NCI-H460 (cell line): ENCODE data around the gene TBC1D22A. TPM values are rescaled to one million over a fixed set of nuclear protein-coding genes. Genes with fewer than 3 reads are reported as not detected.
"Not testable (repeated sequence)": the region's sequence is repeated elsewhere in the genome, so short reads cannot be mapped to it uniquely, and the experiment has no call there.

Experiments used
- DNase-seq: peaks from one replicate; pipeline ENCODE4 v3.0.0-alpha.2; 2016; ENCODE audit warnings: low read depth; ENCODE audit errors: extremely low read depth
- total RNA-seq: library from RNA; depleted of rRNA; stranded (reverse); fragments of >200 nt; shearing (Covaris generic); gene quantifications from 2 replicates; pipeline ENCODE4 v1.2.3, GENCODE V29; 2014

Gene TBC1D22A
- total RNA-seq, 1 experiment from 2014 or later = 8.7 TPM

DNA sequence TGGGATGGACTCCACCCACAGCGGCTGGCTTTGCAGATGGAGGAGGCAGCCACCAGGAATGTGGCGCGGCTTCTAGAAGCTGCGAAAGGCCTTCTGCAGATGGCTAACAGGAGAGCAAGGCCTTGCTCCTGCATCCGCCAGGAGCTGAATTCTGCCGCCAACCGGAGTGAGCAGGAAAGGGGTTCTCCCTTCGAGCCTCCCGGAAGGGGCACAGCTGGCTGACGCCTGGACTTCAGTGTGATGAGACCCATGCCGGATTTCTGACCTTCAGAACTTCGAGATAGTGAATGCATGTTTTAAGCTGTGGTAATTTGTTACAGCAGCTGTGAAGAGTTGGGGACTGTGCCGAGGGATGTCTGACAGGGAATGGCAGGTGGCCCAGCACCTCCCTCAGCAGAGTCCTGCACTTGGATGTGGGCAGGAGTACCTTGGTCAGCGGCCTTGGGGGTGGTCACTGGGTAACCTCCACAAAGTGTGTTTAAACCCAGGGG is 7.7 kb downstream of the TBC1D22A start:
- no peak for DNase-seq

DNA sequence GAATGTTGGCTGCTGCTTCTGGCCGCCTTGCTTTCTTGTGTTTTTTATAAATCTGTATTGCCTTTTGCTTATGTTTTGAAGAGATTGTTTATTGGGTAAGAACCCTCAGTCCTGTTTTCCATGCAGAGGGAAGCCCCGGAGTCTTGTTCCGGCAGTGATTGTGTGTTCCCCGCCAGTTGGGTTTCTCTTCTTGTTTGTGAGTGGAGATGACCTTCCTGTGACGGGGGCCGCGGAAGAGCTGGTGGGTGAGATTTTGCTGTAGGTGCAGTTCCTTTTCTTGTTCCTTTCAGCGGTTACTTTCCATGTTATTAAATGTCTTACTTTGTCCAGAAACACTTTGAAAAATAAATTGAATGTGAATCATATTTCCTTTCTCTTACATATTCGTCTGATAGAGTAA is 8.3 kb downstream of the TBC1D22A start:
- DNase-seq = no peak

GRCh38 chr22:46773076-46773475 is 10.6 kb downstream of the TBC1D22A start:
- DNase-seq = no peak

- DNase-seq = no peak
Measured at GRCh38 chr22:46774253-46774979, 12.0 kb downstream of the TBC1D22A start.

- DNase-seq = no peak
Measured at GRCh38 chr22:46774980-46775849, 12.8 kb downstream of the TBC1D22A start.

GRCh38 chr22:46775850-46776826 is 13.7 kb downstream of the TBC1D22A start:
- DNase-seq = no peak

GRCh38 chr22:46776876-46777608 is 14.6 kb downstream of the TBC1D22A start:
- no peak for DNase-seq

DNA sequence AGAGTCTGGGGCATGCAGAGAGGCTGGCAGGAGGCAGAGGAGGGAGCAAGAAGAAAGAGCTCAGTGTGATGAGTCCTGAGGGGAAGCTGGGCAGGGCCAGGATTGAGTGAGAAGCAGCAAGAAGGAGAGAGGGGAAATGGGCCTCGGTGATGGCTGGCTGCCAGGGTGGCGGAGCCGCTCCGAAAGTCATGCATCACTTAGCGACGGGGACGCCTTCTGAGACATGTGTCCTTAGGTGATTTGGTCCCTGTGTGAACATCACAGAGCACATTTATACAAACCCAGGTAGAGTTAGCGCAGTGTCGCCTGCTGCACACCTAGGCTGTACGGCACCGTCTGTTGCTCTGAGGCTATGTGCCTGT is 15.1 kb downstream of the TBC1D22A start:
- no peak for DNase-seq

DNA sequence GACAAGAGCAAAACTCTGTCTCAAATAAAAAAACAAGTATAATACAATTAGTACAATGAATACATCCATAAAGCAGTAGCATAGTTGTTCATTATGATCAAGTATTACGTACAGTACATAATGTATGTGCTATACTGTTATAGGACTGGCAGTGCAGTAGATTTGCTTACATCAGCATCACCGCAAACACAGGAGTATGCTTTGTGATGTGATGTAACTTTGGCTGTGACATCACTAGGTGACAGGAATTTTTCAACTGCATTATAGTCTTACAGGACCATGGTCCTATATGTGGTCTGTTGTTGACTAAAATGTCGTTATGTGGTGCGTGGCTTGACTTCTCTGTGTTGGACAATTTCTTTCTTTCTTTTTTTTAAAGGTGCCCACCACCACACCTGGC is 16.6 kb downstream of the TBC1D22A start:
- no peak for DNase-seq

- DNase-seq = no peak
Measured at GRCh38 chr22:46779651-46780050, 17.2 kb downstream of the TBC1D22A start.

GRCh38 chr22:46780453-46780852 is 18.0 kb downstream of the TBC1D22A start:
- DNase-seq = no peak

DNA sequence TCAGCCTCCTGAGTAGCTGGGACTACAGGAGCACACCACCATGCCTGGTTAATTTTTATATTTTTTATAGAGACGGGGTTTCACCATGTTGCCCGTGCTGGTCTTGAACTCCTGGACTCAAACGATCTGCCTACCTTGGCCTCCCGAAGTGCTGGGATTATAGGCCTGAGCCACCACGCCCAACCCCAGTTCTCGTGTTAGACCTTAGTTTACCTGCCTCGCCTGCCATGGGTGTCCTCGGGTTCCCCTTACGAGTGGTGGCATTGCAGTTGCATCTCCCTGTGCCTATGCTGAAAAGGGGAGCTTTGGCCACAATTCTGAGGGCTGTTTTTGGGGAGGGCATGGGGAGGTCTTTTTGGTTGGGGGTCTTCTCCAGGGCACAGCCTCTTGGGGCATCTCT is 18.8 kb downstream of the TBC1D22A start:
- DNase-seq = no peak

- DNase-seq = not testable (repeated sequence)
Measured at GRCh38 chr22:46782200-46782599, 19.8 kb downstream of the TBC1D22A start.

DNA sequence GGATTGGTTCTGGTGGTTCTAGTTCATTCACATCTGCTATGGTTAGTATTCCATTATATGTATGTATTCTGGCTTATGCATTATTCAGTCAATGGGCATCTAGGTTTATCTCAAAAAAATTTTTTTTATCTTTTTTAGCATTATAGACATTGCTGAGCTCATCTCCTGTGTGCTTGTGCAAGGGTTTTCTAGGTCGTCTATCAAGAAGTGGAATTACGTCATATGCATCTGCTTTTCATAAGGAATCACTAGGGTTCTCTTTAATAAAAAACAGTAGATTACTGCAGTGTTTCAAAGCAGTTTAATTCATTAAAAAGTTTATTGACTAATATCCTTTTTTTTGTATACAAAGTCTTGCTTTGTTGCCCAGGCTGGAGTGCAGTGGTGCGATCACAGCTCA is 21.3 kb downstream of the TBC1D22A start:
- no peak for DNase-seq

DNA sequence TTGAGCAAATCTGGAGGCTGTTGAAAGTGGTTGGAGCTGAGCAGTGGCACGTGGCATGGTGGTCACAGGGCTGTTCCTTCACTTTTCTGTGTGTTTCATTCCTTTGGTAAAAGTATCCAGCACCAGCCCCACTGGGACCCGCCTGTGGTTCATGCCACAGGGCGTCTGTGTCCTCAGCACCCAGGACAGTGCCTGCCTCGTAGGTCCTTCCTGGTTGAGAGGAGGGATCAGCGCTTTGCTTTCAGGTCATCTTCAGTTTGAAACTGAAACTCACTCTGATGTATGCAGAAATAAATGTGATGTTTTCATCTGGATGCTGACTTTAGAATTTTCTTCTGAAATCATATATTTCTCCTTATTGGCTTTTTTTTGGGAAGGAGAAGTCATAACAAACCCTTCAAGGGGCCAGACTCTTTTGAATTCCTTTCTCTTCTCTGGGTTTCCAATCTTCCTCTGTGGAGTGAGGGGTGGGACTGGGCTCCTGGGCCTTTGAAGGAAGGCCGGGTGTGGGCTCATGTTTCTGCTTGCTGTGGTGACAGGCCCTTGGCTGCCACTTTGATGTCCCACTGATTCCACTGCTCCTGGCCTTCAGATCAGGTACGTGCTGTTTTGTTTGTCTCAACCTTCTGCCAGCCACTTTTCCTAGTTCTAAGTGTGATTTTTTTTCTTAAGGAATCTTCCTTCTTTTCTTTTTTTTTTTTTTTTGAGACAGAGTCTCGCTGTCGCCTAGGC is 26.2 kb downstream of the TBC1D22A start:
- no peak for DNase-seq

- DNase-seq = no peak
Measured at GRCh38 chr22:46789992-46790391, 27.5 kb downstream of the TBC1D22A start.

DNA sequence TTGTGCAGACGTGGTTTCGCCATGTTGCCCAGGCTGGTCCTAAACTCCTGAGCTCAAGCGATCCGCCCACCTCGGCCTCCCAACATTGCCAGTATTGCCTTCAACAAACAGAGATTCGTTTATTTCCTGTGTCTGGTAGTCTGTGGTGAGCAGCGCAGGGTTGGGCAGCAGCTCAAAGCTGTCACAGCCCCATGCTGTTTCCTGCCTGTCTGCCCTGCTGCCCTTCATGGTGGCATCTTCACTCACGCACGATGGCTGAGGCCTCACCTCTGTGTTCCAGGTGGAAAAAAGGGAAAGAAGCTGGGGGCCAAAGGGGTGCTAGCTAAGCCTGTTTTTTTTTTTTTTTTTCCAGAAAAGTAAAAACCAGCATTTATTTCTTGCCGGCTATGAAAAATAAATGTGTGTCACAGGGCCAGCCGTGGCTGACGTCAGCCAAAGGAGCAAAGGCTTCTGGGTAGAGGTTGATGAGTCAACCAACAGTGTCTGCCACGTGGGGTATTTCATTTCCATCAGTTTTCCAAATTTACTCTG is 28.8 kb downstream of the TBC1D22A start:
- DNase-seq = no peak

DNA sequence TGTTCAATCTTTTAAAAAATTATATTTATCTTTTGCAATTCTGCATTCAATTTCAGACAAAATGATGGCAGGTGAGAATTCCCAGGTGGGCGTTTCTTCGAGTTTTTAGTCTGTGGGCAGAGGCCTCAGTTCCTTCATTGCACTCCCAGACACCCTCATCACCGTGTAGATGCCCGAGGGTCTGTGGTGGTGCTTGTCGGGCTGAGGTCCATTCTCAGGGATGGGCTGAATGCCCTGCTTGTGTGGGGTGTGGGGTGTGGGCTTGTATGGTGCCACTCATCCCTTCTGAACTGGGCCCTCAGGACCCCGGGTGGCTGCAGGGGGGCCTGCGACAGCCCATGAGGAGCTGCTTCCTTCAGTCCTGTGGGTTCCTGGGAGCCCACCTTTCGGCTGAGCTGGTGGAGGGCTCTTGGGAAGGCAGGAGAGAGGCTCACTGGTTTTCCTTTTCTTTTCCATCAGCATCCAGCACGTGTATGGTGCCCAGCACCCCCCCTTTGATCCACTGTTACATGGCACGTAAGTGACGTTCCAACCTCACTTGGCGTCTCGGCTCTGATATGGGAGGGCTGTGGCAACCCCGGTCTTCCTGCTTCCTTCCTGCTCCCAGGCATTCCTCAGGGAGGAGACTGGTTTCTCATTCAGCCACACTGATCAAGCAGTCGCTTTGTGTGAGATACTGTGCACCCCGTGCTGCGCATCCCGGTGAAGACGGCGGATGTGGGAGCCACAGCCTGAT is 29.8 kb downstream of the TBC1D22A start:
- DNase-seq = no peak
